Measurements from ENCODE around the gene SH3BP4.
"Not testable (repeated sequence)": the region's sequence is repeated elsewhere in the genome, so short reads cannot be mapped to it uniquely, and the experiment has no call there.

SH3BP4 gene

GRCh38 chr2:235017441-235017840 lies 65.6 kb downstream of the SH3BP4 start:
- TF ChIP-seq CTCF (IDR thresholded peaks at IDR 0.05; ENCODE audit: low read depth, low read length, missing control alignments), result no peak
- no peak for DNase-seq (ENCODE audit: low read depth)
- H3K4me3 ChIP-seq (ENCODE audit: low read depth, low read length), result no peak overlapping the region

GRCh38 chr2:235018838-235019237 lies 67.0 kb downstream of the SH3BP4 start:
- no peak for TF ChIP-seq CTCF (IDR thresholded peaks at IDR 0.05; ENCODE audit: low read depth, low read length, missing control alignments)
- H3K4me3 ChIP-seq (ENCODE audit: low read depth, low read length), result no peak overlapping the region
- DNase-seq (ENCODE audit: low read depth), result no peak

- DNase-seq (ENCODE audit: low read depth); H3K4me3 ChIP-seq (ENCODE audit: low read depth, low read length): not testable (repeated sequence)
These were observed 68.3 kb downstream of the SH3BP4 start for GRCh38 chr2:235020141-235020540.

- TF ChIP-seq CTCF (IDR thresholded peaks at IDR 0.05; ENCODE audit: low read depth, low read length, missing control alignments), result no peak
- DNase-seq (ENCODE audit: low read depth), result no peak
These were observed 69.9 kb downstream of the SH3BP4 start for GRCh38 chr2:235021752-235022151.

GRCh38 chr2:235024191-235024860 lies 72.5 kb downstream of the SH3BP4 start:
- no peak for DNase-seq (ENCODE audit: low read depth)
- H3K4me3 ChIP-seq (ENCODE audit: low read depth, low read length), result no peak overlapping the region
- no peak for TF ChIP-seq CTCF (IDR thresholded peaks at IDR 0.05; ENCODE audit: low read depth, low read length, missing control alignments)

More at GRCh38 chr2:235021752-235022151, 69.9 kb downstream of the SH3BP4 start:
- no peak overlapping the region for H3K4me3 ChIP-seq (ENCODE audit: low read depth, low read length)

GRCh38 chr2:235024931-235025773 lies 73.3 kb downstream of the SH3BP4 start:
- no peak for TF ChIP-seq CTCF (IDR thresholded peaks at IDR 0.05; ENCODE audit: low read depth, low read length, missing control alignments)
- no peak for DNase-seq (ENCODE audit: low read depth)
- no peak overlapping the region for H3K4me3 ChIP-seq (ENCODE audit: low read depth, low read length)

GRCh38 chr2:235025800-235026536 lies 74.2 kb downstream of the SH3BP4 start:
- TF ChIP-seq CTCF (IDR thresholded peaks at IDR 0.05; ENCODE audit: low read depth, low read length, missing control alignments), result no peak
- H3K4me3 ChIP-seq (ENCODE audit: low read depth, low read length), result no peak overlapping the region
- DNase-seq (ENCODE audit: low read depth), result no peak

Data from GM12864 (cell line).